Fibroblast of villous mesenchyme (primary cell): ENCODE results near the gene BEST2. TPM values are rescaled to one million over a fixed set of nuclear protein-coding genes. Genes with fewer than 3 reads are reported as not detected.
"Not testable (repeated sequence)": the region's sequence is repeated elsewhere in the genome, so short reads cannot be mapped to it uniquely, and the experiment has no call there.

Source experiments
- DNase-seq: peaks from one replicate; pipeline ENCODE4 v3.0.0-alpha.2; 2010; ENCODE audit warnings: low read depth
- H3K4me3 ChIP-seq: 2 replicates; pipeline ENCODE4 v1.5.1; 2011; ENCODE audit warnings: low read depth, mild to moderate bottlenecking, low read length
- CTCF ChIP-seq: IDR thresholded peaks from 2 replicates; pipeline ENCODE4 v1.5.1; 2012; ENCODE audit warnings: low read depth, mild to moderate bottlenecking, low read length; ENCODE audit not compliant: insufficient read depth
- total RNA-seq: library from RNA; depleted of rRNA; stranded (reverse); fragments of >200 nt; gene quantifications from 2 replicates; pipeline ENCODE4 v1.2.3, GENCODE V29; 2012

Gene BEST2
- total RNA-seq, 1 donor: not detected

GRCh38 chr19:12722566-12723380, 28.8 kb upstream of the BEST2 start:
- no peak for TF ChIP-seq CTCF
- DNase-seq: peak; percentile 99
- H3K4me3 ChIP-seq: peak overlapping the region; percentile 76

GRCh38 chr19:12723381-12723640, 28.3 kb upstream of the BEST2 start:
- TF ChIP-seq CTCF: no peak
- DNase-seq: no peak
- peak overlapping the region; percentile 76 for H3K4me3 ChIP-seq

- no peak for TF ChIP-seq CTCF
- peak within 1 kb of the TSS; percentile 76 for H3K4me3 ChIP-seq
- peak; percentile 63 for DNase-seq
Observed at GRCh38 chr19:12723641-12724426, 27.8 kb upstream of the BEST2 start, which contains the start of gene TNPO2. TNPO2 (minus strand) TSS chr19:12723932; CDS start chr19:12720977, 2,955 bp downstream.

GRCh38 chr19:12725612-12726011, 26.0 kb upstream of the BEST2 start:
- H3K4me3 ChIP-seq: not testable (repeated sequence)
- DNase-seq: peak; percentile 63

GRCh38 chr19:12726988-12727316, 24.6 kb upstream of the BEST2 start:
- TF ChIP-seq CTCF: no peak
- no peak for DNase-seq
- no peak overlapping the region for H3K4me3 ChIP-seq

GRCh38 chr19:12727745-12728433, 23.7 kb upstream of the BEST2 start:
- no peak overlapping the region for H3K4me3 ChIP-seq
- DNase-seq: no peak
- no peak for TF ChIP-seq CTCF

- H3K4me3 ChIP-seq: no peak overlapping the region
- no peak for TF ChIP-seq CTCF
- no peak for DNase-seq
Observed at GRCh38 chr19:12730064-12730463, 21.5 kb upstream of the BEST2 start.
